ENCODE data around the gene KRT86. TPM values are rescaled to one million over a fixed set of nuclear protein-coding genes. Genes with fewer than 3 reads are reported as not detected.
A peak's percentile ranks its signal among the peaks of the same experiment; 100 is the strongest.

Gene KRT86
- polyA plus RNA-seq (2011; rRNA removed) (23.5 and 43.0 TPM in 2 replicates), polyA plus RNA-seq (2017; fragmentation: RNase III; extraction: RNeasy Plus Mini Kit Qiagen cat#74134 plus additional on column Dnase treatment) (331 to 441 TPM (median 378 TPM) in 3 replicates), polyA minus RNA-seq (2011; rRNA and poly(A)+ RNA removed) (4.4 and 5.3 TPM in 2 replicates)
- polyA plus RNA-seq (2012; cell fraction: cytosol; rRNA removed), result 10.6 and 13.1 TPM in 2 replicates
- polyA plus RNA-seq (2012; cell fraction: nucleus; rRNA removed), result 73.1 and 148 TPM in 2 replicates

DNA sequence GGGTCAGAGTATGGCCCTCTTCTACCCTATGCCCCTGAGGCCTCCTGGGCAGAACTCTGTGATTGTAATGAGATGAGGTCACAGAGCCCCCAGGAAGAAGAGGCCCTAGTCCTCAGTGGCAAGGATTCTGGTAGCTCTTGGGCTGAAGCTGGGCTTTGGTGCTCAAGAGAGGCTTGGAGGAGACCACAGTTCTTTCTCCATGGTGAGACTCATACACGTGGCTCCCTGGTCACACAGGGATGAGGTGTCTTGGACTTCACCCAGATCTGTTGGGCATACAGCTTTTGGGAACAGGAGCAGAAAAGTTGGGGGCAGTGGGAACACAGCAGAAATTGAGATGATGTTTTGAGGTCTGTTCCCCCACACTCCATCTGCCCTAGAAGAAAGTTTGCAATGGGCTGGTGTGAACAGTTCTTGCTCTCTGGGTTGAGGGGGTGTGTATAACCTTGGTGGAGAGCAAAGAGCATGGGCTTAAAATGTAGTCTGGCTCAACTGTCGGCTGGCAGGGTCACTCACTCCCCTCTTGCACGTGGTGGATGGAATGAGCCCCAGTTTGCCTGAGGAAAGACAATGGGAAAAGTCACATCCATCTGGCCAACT is at the start of gene KRT86:
TSS of gene KRT86 (plus strand) at position 125 of the 600 bp plus-strand sequence. CDS start 27,272 bp downstream, outside the sequence.
- Histone ChIP-seq H3K4me2 (no peak within 1 kb of the TSS), H3K9me3 (peaks cover 5% of the 10 kb centered on the region; the same call in 2 of the 3 replicates), H3K4me1 (peaks cover 47% of the 10 kb centered on the region), H3K27ac (peak within 1 kb of the TSS; percentile 96 to 100), H3K4me3 (no peak within 1 kb of the TSS)
- WGBS (ENCODE audit: missing lambda C conversion rate), result 83% methylated on average over 3 of the region's 3 CpGs
- TF ChIP-seq RNF2 (IDR thresholded peaks at IDR 0.05; ENCODE audit: borderline replicate concordance, low read depth) (no peak), NFE2L2 (conservative IDR thresholded peaks at IDR 0.05; ENCODE audit: low read length) (no peak), KDM1A (IDR thresholded peaks at IDR 0.05; ENCODE audit: low read depth) (no peak), CBX8 (IDR thresholded peaks at IDR 0.05) (no peak), CBX2 (IDR thresholded peaks at IDR 0.05; ENCODE audit: borderline replicate concordance, low read depth) (no peak), CHD2 (IDR thresholded peaks at IDR 0.05; ENCODE audit: low read length, partially characterized antibody) (no peak), HDAC2 (IDR thresholded peaks at IDR 0.05) (no peak), JUNB (IDR thresholded peaks at IDR 0.05) (no peak), ZC3H11A (IDR thresholded peaks at IDR 0.05) (no peak), FOXS1 (CRISPR knock-in tag; IDR thresholded peaks at IDR 0.05) (no peak), RCOR1 (IDR thresholded peaks at IDR 0.05; ENCODE audit: low read depth, low read length) (no peak), ESRRA (IDR thresholded peaks at IDR 0.05; ENCODE audit: borderline replicate concordance, low read length) (no peak), SREBF2 (IDR thresholded peaks at IDR 0.05) (no peak), POLR2AphosphoS2 (conservative IDR thresholded peaks at IDR 0.05; ENCODE audit: low read length) (no peak)
- TF ChIP-seq, protein P1, sequence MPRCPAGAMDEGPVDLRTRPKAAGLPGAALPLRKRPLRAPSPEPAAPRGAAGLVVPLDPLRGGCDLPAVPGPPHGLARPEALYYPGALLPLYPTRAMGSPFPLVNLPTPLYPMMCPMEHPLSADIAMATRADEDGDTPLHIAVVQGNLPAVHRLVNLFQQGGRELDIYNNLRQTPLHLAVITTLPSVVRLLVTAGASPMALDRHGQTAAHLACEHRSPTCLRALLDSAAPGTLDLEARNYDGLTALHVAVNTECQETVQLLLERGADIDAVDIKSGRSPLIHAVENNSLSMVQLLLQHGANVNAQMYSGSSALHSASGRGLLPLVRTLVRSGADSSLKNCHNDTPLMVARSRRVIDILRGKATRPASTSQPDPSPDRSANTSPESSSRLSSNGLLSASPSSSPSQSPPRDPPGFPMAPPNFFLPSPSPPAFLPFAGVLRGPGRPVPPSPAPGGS (IDR thresholded peaks at IDR 0.05), result no peak
- TF ChIP-seq, protein P2, sequence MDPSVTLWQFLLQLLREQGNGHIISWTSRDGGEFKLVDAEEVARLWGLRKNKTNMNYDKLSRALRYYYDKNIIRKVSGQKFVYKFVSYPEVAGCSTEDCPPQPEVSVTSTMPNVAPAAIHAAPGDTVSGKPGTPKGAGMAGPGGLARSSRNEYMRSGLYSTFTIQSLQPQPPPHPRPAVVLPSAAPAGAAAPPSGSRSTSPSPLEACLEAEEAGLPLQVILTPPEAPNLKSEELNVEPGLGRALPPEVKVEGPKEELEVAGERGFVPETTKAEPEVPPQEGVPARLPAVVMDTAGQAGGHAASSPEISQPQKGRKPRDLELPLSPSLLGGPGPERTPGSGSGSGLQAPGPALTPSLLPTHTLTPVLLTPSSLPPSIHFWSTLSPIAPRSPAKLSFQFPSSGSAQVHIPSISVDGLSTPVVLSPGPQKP (IDR thresholded peaks at IDR 0.05; ENCODE audit: low read depth, low read length), result no peak
- TF ChIP-seq, protein P3, sequence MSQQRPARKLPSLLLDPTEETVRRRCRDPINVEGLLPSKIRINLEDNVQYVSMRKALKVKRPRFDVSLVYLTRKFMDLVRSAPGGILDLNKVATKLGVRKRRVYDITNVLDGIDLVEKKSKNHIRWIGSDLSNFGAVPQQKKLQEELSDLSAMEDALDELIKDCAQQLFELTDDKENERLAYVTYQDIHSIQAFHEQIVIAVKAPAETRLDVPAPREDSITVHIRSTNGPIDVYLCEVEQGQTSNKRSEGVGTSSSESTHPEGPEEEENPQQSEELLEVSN (IDR thresholded peaks at IDR 0.05; ENCODE audit: borderline replicate concordance, low read depth), result no peak
- TF ChIP-seq, protein P4, sequence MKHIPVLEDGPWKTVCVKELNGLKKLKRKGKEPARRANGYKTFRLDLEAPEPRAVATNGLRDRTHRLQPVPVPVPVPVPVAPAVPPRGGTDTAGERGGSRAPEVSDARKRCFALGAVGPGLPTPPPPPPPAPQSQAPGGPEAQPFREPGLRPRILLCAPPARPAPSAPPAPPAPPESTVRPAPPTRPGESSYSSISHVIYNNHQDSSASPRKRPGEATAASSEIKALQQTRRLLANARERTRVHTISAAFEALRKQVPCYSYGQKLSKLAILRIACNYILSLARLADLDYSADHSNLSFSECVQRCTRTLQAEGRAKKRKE (CRISPR knock-in tag; IDR thresholded peaks at IDR 0.05; ENCODE audit: low read depth), result no peak
- FAIRE-seq, result no peak
- no peak for DNase-seq (ENCODE audit: low read depth in 1 of 2, low spot score in 1 of 2)
- POLR2A ChIA-PET, result interaction anchor here (0.9 to 11.7 kb wide), 3 partner anchors 9 to 127 kb away, joined by 3 to 383 read pairs (median 4); no protein-coding TSS in a partner anchor
- CTCF ChIA-PET, result interaction anchor here (0.8 to 15.3 kb wide), 6 partner anchors 9 to 605 kb away, joined by 3 to 387 read pairs (median 154); partner anchors contain the start of gene KRT83
- ATAC-seq, result no peak

DNA sequence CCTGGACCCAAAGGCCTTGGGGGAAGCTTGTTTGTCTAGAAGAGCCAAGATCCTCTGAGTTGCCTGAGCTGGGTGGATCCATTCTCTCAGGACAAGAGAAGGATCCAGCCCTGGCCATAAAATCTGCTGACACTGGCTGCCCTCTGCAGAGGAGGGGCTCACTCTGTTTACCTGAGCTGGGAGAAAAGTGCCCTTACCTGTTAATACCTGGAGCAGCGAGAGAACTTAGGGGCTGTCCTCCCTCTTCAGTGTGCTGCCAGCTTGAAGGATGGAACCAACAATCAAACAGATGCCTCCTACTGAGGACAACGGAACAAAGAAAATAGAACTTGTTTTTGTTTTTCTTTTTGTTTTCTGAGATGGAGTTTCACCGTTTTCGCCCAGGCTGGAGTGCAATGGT is 48.7 kb upstream of the KRT86 start:
- no peak overlapping the region for H3K4me2 ChIP-seq
- ATAC-seq (no peak), FAIRE-seq (no peak), DNase-seq (ENCODE audit: low read depth in 1 of 2, low spot score in 1 of 2) (no peak)
- peak overlapping the region in 1 of 2 experiments; percentile 77; a peak in 3 of 6 replicates for H3K27ac ChIP-seq
- H3K4me3 ChIP-seq, result no peak overlapping the region
- ChIA-PET POLR2A (interaction anchor here (0.6 to 1.0 kb wide), 4 partner anchors 12 to 53 kb away, joined by 3 to 5 read pairs (median 3); no protein-coding TSS in a partner anchor), CTCF (interaction anchor here (0.6 to 9.7 kb wide), 13 partner anchors 10 to 743 kb away, joined by 3 to 182 read pairs (median 4); partner anchors contain the start of genes KRT7 and KRT80)
- TF ChIP-seq, protein P4 (CRISPR knock-in tag; IDR thresholded peaks at IDR 0.05; ENCODE audit: low read depth), result no peak
- no peak for TF ChIP-seq CHD4 (IDR thresholded peaks at IDR 0.05; ENCODE audit: borderline replicate concordance)
- no peak for TF ChIP-seq BHLHE40 (IDR thresholded peaks at IDR 0.05; ENCODE audit: low read depth, low read length)
- TF ChIP-seq ZNF302 (CRISPR knock-in tag; IDR thresholded peaks at IDR 0.05), result no peak
- TF ChIP-seq NR3C1 (IDR thresholded peaks at IDR 0.05), result no peak
- no peak for TF ChIP-seq KDM5A (IDR thresholded peaks at IDR 0.05)
- TF ChIP-seq CHD2 (IDR thresholded peaks at IDR 0.05; ENCODE audit: low read length, partially characterized antibody), result no peak
- TF ChIP-seq FOSB (CRISPR knock-in tag; IDR thresholded peaks at IDR 0.05), result no peak
- no peak for TF ChIP-seq RFX5 (IDR thresholded peaks at IDR 0.05)
- TF ChIP-seq ZFP36 (IDR thresholded peaks at IDR 0.05; ENCODE audit: borderline replicate concordance, partially characterized antibody), result no peak
- TF ChIP-seq MAZ (IDR thresholded peaks at IDR 0.05; ENCODE audit: borderline replicate concordance, low read depth, low read length), result no peak
- TF ChIP-seq FOSL2 (IDR thresholded peaks at IDR 0.05), result no peak
- TF ChIP-seq FOSL2 (CRISPR knock-in tag; IDR thresholded peaks at IDR 0.05), result no peak
- TF ChIP-seq, protein P5, sequence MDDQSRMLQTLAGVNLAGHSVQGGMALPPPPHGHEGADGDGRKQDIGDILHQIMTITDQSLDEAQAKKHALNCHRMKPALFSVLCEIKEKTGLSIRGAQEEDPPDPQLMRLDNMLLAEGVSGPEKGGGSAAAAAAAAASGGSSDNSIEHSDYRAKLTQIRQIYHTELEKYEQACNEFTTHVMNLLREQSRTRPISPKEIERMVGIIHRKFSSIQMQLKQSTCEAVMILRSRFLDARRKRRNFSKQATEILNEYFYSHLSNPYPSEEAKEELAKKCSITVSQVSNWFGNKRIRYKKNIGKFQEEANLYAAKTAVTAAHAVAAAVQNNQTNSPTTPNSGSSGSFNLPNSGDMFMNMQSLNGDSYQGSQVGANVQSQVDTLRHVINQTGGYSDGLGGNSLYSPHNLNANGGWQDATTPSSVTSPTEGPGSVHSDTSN (IDR thresholded peaks at IDR 0.05), result no peak
- TF ChIP-seq EHMT2 (IDR thresholded peaks at IDR 0.05; ENCODE audit: low read depth), result no peak
- no peak for TF ChIP-seq RAD21 (conservative IDR thresholded peaks at IDR 0.05 in 1 of 2, IDR thresholded peaks at IDR 0.05 in 1 of 2)
- TF ChIP-seq POLR2AphosphoS2 (conservative IDR thresholded peaks at IDR 0.05; ENCODE audit: low read length), result no peak
- 94% methylated on average over 4 of the region's 4 CpGs for WGBS (ENCODE audit: missing lambda C conversion rate)
- H3K9me3 ChIP-seq, result no peaks in the 10 kb centered on the region
- peaks cover 65% of the 10 kb centered on the region for H3K4me1 ChIP-seq
